NCI-H510A treated with DMSO at 0.1 percent for 48 hours (cell line): ENCODE results near the gene TTF1.
A peak's percentile ranks its signal among the peaks of the same experiment; 100 is the strongest.
"Not testable (repeated sequence)": the region's sequence is repeated elsewhere in the genome, so short reads cannot be mapped to it uniquely, and the experiment has no call there.

ENCODE experiments used
- DNase-seq: peaks from one replicate; lab custom pipeline; 2025; lab: John Stamatoyannopoulos, UW

TTF1 gene

GRCh38 chr9:132413926-132414325 is 7.3 kb upstream of the TTF1 start:
- no peak for DNase-seq

GRCh38 chr9:132412089-132412488 is 5.4 kb upstream of the TTF1 start:
- peak; percentile 16 for DNase-seq

- peak; percentile 67 for DNase-seq
Observed at GRCh38 chr9:132411091-132411508, 4.5 kb upstream of the TTF1 start.

GRCh38 chr9:132410642-132411041 is 4.0 kb upstream of the TTF1 start:
- no peak for DNase-seq

- no peak for DNase-seq
Observed at GRCh38 chr9:132409828-132410528, 3.3 kb upstream of the TTF1 start, which contains the start of gene CFAP77. TSS of gene CFAP77 (plus strand) at chr9:132410211. CDS start at chr9:132410272, 61 bp downstream.

GRCh38 chr9:132408521-132408920 is 1.9 kb upstream of the TTF1 start:
- DNase-seq, result no peak

- no peak for DNase-seq
Observed at GRCh38 chr9:132407196-132407595, 556 bp upstream of the TTF1 start.

- DNase-seq, result no peak
Observed at GRCh38 chr9:132404228-132404881, 2.3 kb downstream of the TTF1 start.

GRCh38 chr9:132401824-132402223 is 4.8 kb downstream of the TTF1 start:
- DNase-seq, result no peak

- no peak for DNase-seq
Observed at GRCh38 chr9:132395560-132395959, 11.1 kb downstream of the TTF1 start.

- no peak for DNase-seq
Observed at GRCh38 chr9:132391449-132391848, 15.2 kb downstream of the TTF1 start.

GRCh38 chr9:132390966-132391365 is 15.7 kb downstream of the TTF1 start:
- no peak for DNase-seq

- DNase-seq, result no peak
Observed at GRCh38 chr9:132387133-132387532, 19.5 kb downstream of the TTF1 start.

GRCh38 chr9:132384376-132384775 is 22.3 kb downstream of the TTF1 start:
- no peak for DNase-seq

GRCh38 chr9:132383462-132383883 is 23.2 kb downstream of the TTF1 start:
- no peak for DNase-seq

- DNase-seq, result no peak
Observed at GRCh38 chr9:132381966-132382541, 24.6 kb downstream of the TTF1 start.

- not testable (repeated sequence) for DNase-seq
Observed at GRCh38 chr9:132378416-132378815, 28.2 kb downstream of the TTF1 start.

- not testable (repeated sequence) for DNase-seq
Observed at GRCh38 chr9:132377769-132378168, 28.9 kb downstream of the TTF1 start.

- DNase-seq, result no peak
Observed at GRCh38 chr9:132372177-132373095, 34.2 kb downstream of the TTF1 start.

- DNase-seq, result no peak
Observed at GRCh38 chr9:132370592-132370991, 36.0 kb downstream of the TTF1 start.

- DNase-seq, result no peak
Observed at GRCh38 chr9:132369421-132369820, 37.2 kb downstream of the TTF1 start.
